Thyroid gland (tissue), 4 donors: Measurements from ENCODE around the gene ZFYVE27.

ENCODE experiments used
- CTCF ChIP-seq, 6 experiments: fragments of 200-600 bp in 3 of 6; fragments of 450-650 bp in 3 of 6; sonication (generic) in 3 of 6; IDR thresholded peaks; one replicate each; pipeline ENCODE4 v1.5.1; 2016 to 2019; ENCODE audit warnings: antibody characterized with exemption in 6 of 6, mild to moderate bottlenecking in 2 of 6, inconsistent platforms in 1 of 6, moderate library complexity in 1 of 6
- POLR2A ChIP-seq, 2 donors: fragments of 450-650 bp; IDR thresholded peaks; one replicate each; pipeline ENCODE4 v1.6.1; 2017; ENCODE audit warnings: antibody characterized with exemption in 2 of 2, mild to moderate bottlenecking in 2 of 2, moderate library complexity in 1 of 2

GRCh38 chr10:97759158-97759887 is 22.4 kb downstream of the ZFYVE27 start:
- peak; percentile 48 to 82 (median 66) for TF ChIP-seq CTCF (IDR thresholded peaks at IDR 0.05)
- TF ChIP-seq POLR2A (IDR thresholded peaks at IDR 0.05), result no peak
